Keratinocyte (primary cell): Measurements from ENCODE around the gene ALS2CL. TPM values are rescaled to one million over a fixed set of nuclear protein-coding genes. Genes with fewer than 3 reads are reported as not detected.

Experiments
- DNase-seq: peaks from one replicate; pipeline ENCODE4 v3.0.0-alpha.2; 2011; ENCODE audit warnings: low read depth, missing footprints, low spot score
- FAIRE-seq: peaks from 2 replicates; lab custom pipeline; 2011; peaks lifted over from hg19 to GRCh38; lab: Jason Lieb, UNC
- H2AFZ ChIP-seq: 2 replicates; pipeline ENCODE4 v1.6.0; 2012; ENCODE audit warnings: low read length, control low read depth, inconsistent platforms; ENCODE audit not compliant: control insufficient read depth
- H3K27ac ChIP-seq: 2 replicates; pipeline ENCODE4 v1.5.1; 2011; ENCODE audit warnings: low read length; ENCODE audit not compliant: control insufficient read depth, insufficient read depth
- H3K27me3 ChIP-seq: 3 replicates; pipeline ENCODE4 v1.6.0; 2011; ENCODE audit warnings: low read length; ENCODE audit not compliant: control insufficient read depth, insufficient read depth; ENCODE audit errors: extremely low read depth
- H3K36me3 ChIP-seq, 2 experiments: 2 replicates in 1 of 2; 3 replicates in 1 of 2; pipeline ENCODE4 v1.5.1; 2011; ENCODE audit warnings: low read length in 2 of 2, mild to moderate bottlenecking in 1 of 2; ENCODE audit not compliant: control insufficient read depth in 2 of 2, insufficient read depth in 2 of 2; ENCODE audit errors: extremely low read depth in 1 of 2
- H3K4me1 ChIP-seq: 3 replicates; pipeline ENCODE4 v1.5.1; 2011; ENCODE audit warnings: low read length; ENCODE audit not compliant: control insufficient read depth, insufficient read depth; ENCODE audit errors: extremely low read depth
- H3K4me2 ChIP-seq: 3 replicates; pipeline ENCODE4 v1.6.0; 2011; ENCODE audit warnings: low read depth, low read length; ENCODE audit not compliant: control insufficient read depth, insufficient read depth; ENCODE audit errors: extremely low read depth
- H3K4me3 ChIP-seq, 3 experiments: fragments of 200-600 bp in 1 of 3; sonication (generic) in 1 of 3; 2 replicates in 2 of 3; 3 replicates in 1 of 3; pipeline ENCODE4 v1.5.1; 2011 to 2016; ENCODE audit warnings: low read length in 3 of 3, mild to moderate bottlenecking in 3 of 3, control low read depth in 2 of 3, inconsistent platforms in 1 of 3, low read depth in 1 of 3, mixed read lengths in 1 of 3, mixed run types in 1 of 3, moderate library complexity in 1 of 3; ENCODE audit not compliant: control insufficient read depth in 2 of 3, insufficient read depth in 2 of 3; ENCODE audit errors: extremely low read depth in 1 of 3
- H3K79me2 ChIP-seq: 2 replicates; pipeline ENCODE4 v1.6.0; 2012; ENCODE audit warnings: low read length; ENCODE audit not compliant: control insufficient read depth, insufficient read depth
- H3K9ac ChIP-seq: 3 replicates; pipeline ENCODE4 v1.6.0; 2011; ENCODE audit warnings: low read length; ENCODE audit not compliant: control insufficient read depth, insufficient read depth; ENCODE audit errors: extremely low read depth
- H3K9me1 ChIP-seq: 3 replicates; pipeline ENCODE4 v1.6.0; 2011; ENCODE audit warnings: low read length; ENCODE audit not compliant: control insufficient read depth, insufficient read depth; ENCODE audit errors: extremely low read depth
- H3K9me3 ChIP-seq: 2 replicates; pipeline ENCODE4 v1.5.1; 2012; ENCODE audit warnings: low read depth, low read length; ENCODE audit not compliant: control insufficient read depth
- H4K20me1 ChIP-seq: 3 replicates; pipeline ENCODE4 v1.6.0; 2011; ENCODE audit warnings: low read length; ENCODE audit not compliant: control insufficient read depth, insufficient read depth; ENCODE audit errors: extremely low read depth
- EZH2 ChIP-seq: IDR thresholded peaks from one replicate; pipeline ENCODE4 v1.6.1; 2012; ENCODE audit warnings: inconsistent platforms, mild to moderate bottlenecking, low read length, moderate library complexity
- dilution Hi-C: fragments of 300-500 bp; cut with MboI; formaldehyde crosslinking; loops from one replicate; pipeline ENCODE4 v1.7.0; 2020; ENCODE audit warnings: low sequenced_read_pairs; ENCODE audit not compliant: extremely low pct_ligation_motif_present
- polyA plus RNA-seq, 5 experiments: library from polyadenylated mRNA; depleted of rRNA in 3 of 5; stranded (reverse) in 3 of 5; stranded (forward) in 1 of 5; unstranded in 1 of 5; fragments of >200 nt; gene quantifications; 1 replicate in 1 of 5; 2 replicates in 3 of 5; 3 replicates in 1 of 5; pipeline versions ENCODE4 v1.2.1 to v1.2.3, GENCODE V29; 2011 to 2012; ENCODE audit warnings: missing spikeins in 2 of 5, low read depth in 1 of 5, low replicate concordance in 1 of 5
- TF ChIP-seq, protein P1 (sequence below), 3 experiments: IDR thresholded peaks in 1 of 3; conservative IDR thresholded peaks in 1 of 3; optimal IDR thresholded peaks in 1 of 3; 2 replicates in 2 of 3; 3 replicates in 1 of 3; pipeline versions ENCODE3 to v1.5.1; 2011; ENCODE audit warnings: low read length in 3 of 3, mild to moderate bottlenecking in 3 of 3, moderate library complexity in 2 of 3, control low read depth in 1 of 3, inconsistent platforms in 1 of 3; ENCODE audit not compliant: insufficient read depth in 2 of 3; ENCODE audit errors: extremely low read depth in 1 of 3

The ALS2CL gene
- polyA plus RNA-seq, 1 donor (not counting 4 experiments of a cell fraction or from before 2014, with no cell fraction given): 40.9 TPM

DNA sequence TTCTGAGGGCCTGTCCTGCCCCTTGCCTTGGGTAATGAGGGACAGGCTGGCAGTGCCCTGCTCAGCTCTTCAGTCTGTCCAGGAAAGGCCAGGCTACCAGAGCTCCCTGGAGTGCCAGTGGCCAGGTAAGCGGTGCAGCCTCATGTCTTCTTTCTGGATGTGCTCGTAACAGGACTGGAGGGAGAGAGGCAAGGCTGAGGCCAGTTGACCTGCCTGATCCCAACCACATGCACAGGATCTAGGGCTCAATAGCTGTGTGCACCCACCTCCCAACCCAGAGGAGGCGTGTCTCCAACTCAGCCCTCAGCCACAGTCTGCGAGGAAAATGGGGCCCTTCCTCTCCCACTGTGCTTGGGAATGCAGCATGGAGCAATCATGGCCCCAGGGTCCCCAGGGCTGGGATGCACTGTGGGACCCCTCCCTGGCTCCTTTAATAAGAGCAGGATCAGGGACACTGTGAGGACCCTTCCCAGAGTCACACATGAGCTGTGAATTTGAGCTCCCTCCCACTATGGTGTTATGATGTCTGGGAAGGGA lies 22.5 kb downstream of the ALS2CL start:
- Histone ChIP-seq H3K4me3 (no peak overlapping the region), H3K9me1 (no peaks in the 10 kb centered on the region), H3K36me3 (peaks cover 27 to 40% of the 10 kb centered on the region in 2 experiments), H3K4me2 (no peak overlapping the region), H3K79me2 (no peaks in the 10 kb centered on the region), H2AFZ (no peak overlapping the region), H3K27ac (no peak overlapping the region), H3K9ac (no peak overlapping the region), H4K20me1 (no peaks in the 10 kb centered on the region), H3K27me3 (no peaks in the 10 kb centered on the region), H3K4me1 (no peaks in the 10 kb centered on the region), H3K9me3 (no peaks in the 10 kb centered on the region)
- DNase-seq (no peak), FAIRE-seq (no peak)
- TF ChIP-seq, protein P1, sequence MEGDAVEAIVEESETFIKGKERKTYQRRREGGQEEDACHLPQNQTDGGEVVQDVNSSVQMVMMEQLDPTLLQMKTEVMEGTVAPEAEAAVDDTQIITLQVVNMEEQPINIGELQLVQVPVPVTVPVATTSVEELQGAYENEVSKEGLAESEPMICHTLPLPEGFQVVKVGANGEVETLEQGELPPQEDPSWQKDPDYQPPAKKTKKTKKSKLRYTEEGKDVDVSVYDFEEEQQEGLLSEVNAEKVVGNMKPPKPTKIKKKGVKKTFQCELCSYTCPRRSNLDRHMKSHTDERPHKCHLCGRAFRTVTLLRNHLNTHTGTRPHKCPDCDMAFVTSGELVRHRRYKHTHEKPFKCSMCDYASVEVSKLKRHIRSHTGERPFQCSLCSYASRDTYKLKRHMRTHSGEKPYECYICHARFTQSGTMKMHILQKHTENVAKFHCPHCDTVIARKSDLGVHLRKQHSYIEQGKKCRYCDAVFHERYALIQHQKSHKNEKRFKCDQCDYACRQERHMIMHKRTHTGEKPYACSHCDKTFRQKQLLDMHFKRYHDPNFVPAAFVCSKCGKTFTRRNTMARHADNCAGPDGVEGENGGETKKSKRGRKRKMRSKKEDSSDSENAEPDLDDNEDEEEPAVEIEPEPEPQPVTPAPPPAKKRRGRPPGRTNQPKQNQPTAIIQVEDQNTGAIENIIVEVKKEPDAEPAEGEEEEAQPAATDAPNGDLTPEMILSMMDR (optimal IDR thresholded peaks at IDR 0.05 in 1 of 3, IDR thresholded peaks at IDR 0.05 in 1 of 3, conservative IDR thresholded peaks at IDR 0.05 in 1 of 3; ENCODE audit: extremely low read depth in 1 of 3, insufficient read depth in 2 of 3, low read length in 3 of 3): no peak
- no peak for TF ChIP-seq EZH2
- dilution Hi-C loops: no loop called here

DNA sequence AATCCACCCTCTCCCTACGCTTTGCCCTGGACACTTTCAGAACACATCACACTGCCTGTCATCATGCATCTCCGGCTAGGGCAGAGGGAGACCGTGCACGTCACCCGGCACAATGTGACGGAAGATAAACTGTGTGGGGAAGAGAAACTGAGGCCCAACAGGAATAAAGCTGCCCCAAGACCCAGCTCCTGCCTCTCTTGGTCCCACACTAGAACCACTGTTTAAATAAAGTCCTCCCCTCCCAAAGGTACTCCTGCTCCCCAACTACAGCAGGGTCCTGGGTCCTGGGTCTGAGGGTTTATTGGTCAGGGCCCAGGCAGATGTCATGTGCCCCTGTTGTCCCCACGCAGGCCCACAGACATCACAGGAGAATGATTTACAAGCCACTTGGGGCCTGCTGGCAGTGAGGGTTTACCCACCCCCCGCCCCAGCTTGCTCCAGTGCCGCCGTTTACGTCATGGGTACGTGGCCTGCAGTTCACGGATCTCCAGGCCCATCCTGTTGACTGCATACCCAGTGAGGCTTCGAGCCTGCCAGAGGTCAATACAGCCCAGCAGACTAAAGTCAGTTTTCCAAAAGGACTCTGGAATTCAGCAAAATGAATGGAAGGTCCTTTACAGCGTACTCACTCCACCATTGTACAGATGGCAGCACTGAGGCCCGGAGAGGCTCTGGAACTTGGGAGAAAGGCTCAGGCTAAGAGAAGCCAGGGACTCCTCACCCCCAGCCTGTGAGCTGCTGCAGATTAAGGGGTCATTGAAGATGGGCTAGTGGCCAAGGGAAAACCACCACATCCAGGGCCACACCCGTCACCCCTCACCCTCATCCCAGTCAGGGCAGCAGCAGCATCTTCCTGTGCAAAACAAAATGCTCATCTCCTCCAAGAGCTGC lies 23.2 kb downstream of the ALS2CL start:
- Histone ChIP-seq H3K4me1 (no peaks in the 10 kb centered on the region), H2AFZ (no peak overlapping the region), H3K27me3 (no peaks in the 10 kb centered on the region), H4K20me1 (no peaks in the 10 kb centered on the region), H3K79me2 (no peaks in the 10 kb centered on the region), H3K27ac (no peak overlapping the region), H3K36me3 (peaks cover 22 to 33% of the 10 kb centered on the region in 2 experiments), H3K4me2 (no peak overlapping the region), H3K9me3 (no peaks in the 10 kb centered on the region), H3K9me1 (no peaks in the 10 kb centered on the region), H3K9ac (no peak overlapping the region), H3K4me3 (no peak overlapping the region)
- FAIRE-seq (no peak), DNase-seq (no peak)
- dilution Hi-C loops: no loop called here
- TF ChIP-seq, protein P1 (optimal IDR thresholded peaks at IDR 0.05 in 1 of 3, IDR thresholded peaks at IDR 0.05 in 1 of 3, conservative IDR thresholded peaks at IDR 0.05 in 1 of 3; ENCODE audit: extremely low read depth in 1 of 3, insufficient read depth in 2 of 3, low read length in 3 of 3): no peak
- TF ChIP-seq EZH2: no peak
